ENCODE data around the gene CEP95. TPM values are rescaled to one million over a fixed set of nuclear protein-coding genes. Genes with fewer than 3 reads are reported as not detected.
A peak's percentile ranks its signal among the peaks of the same experiment; 100 is the strongest.

The CEP95 gene
- total RNA-seq, 1 donor from 2014 or later, result 108 TPM

- TF ChIP-seq CTCF (IDR thresholded peaks at IDR 0.05; ENCODE audit: unreplicated experiment), result no peak
- H3K27ac Mint-ChIP-seq, result peak overlapping the region; percentile 90
- H3K9me3 Mint-ChIP-seq (ENCODE audit: low read depth), result no peaks in the 10 kb centered on the region
- H3K27me3 Mint-ChIP-seq, result no peaks in the 10 kb centered on the region
- peak overlapping the region; percentile 35 for H3K4me3 Mint-ChIP-seq (ENCODE audit: low read depth)
- H3K4me1 Mint-ChIP-seq (ENCODE audit: low read depth), result peaks cover 38% of the 10 kb centered on the region
- H3K36me3 Mint-ChIP-seq (ENCODE audit: insufficient read depth), result peaks cover 59% of the 10 kb centered on the region
- DNase-seq (ENCODE audit: low spot score, unreplicated experiment), result no peak
Measured at GRCh38 chr17:64503341-64503740, 3.4 kb upstream of the CEP95 start.

- H3K27ac Mint-ChIP-seq, result peak overlapping the region; percentile 100
- peaks cover 55% of the 10 kb centered on the region for H3K36me3 Mint-ChIP-seq (ENCODE audit: insufficient read depth)
- H3K4me3 Mint-ChIP-seq (ENCODE audit: low read depth), result peak overlapping the region; percentile 98
Measured at GRCh38 chr17:64503821-64504768, 2.7 kb upstream of the CEP95 start.

GRCh38 chr17:64504769-64505339 lies 1.9 kb upstream of the CEP95 start:
- peaks cover 51% of the 10 kb centered on the region for H3K36me3 Mint-ChIP-seq (ENCODE audit: insufficient read depth)
- DNase-seq (ENCODE audit: low spot score, unreplicated experiment), result no peak
- H3K4me3 Mint-ChIP-seq (ENCODE audit: low read depth), result peak overlapping the region; percentile 98
- H3K27me3 Mint-ChIP-seq, result no peaks in the 10 kb centered on the region
- H3K27ac Mint-ChIP-seq, result peak overlapping the region; percentile 100
- no peak for TF ChIP-seq CTCF (IDR thresholded peaks at IDR 0.05; ENCODE audit: unreplicated experiment)
- peaks cover 36% of the 10 kb centered on the region for H3K4me1 Mint-ChIP-seq (ENCODE audit: low read depth)
- no peaks in the 10 kb centered on the region for H3K9me3 Mint-ChIP-seq (ENCODE audit: low read depth)

More at GRCh38 chr17:64503821-64504768, 2.7 kb upstream of the CEP95 start:
- DNase-seq (ENCODE audit: low spot score, unreplicated experiment), result no peak
- H3K4me1 Mint-ChIP-seq (ENCODE audit: low read depth), result peaks cover 37% of the 10 kb centered on the region
- H3K9me3 Mint-ChIP-seq (ENCODE audit: low read depth), result no peaks in the 10 kb centered on the region
- no peaks in the 10 kb centered on the region for H3K27me3 Mint-ChIP-seq
- TF ChIP-seq CTCF (IDR thresholded peaks at IDR 0.05; ENCODE audit: unreplicated experiment), result no peak

GRCh38 chr17:64505340-64506200 lies 1.2 kb upstream of the CEP95 start:
- Mint-ChIP-seq H3K27me3 (no peaks in the 10 kb centered on the region), H3K4me1 (ENCODE audit: low read depth) (peaks cover 33% of the 10 kb centered on the region), H3K9me3 (ENCODE audit: low read depth) (no peaks in the 10 kb centered on the region), H3K36me3 (ENCODE audit: insufficient read depth) (peaks cover 48% of the 10 kb centered on the region), H3K27ac (peak overlapping the region; percentile 100), H3K4me3 (ENCODE audit: low read depth) (peak overlapping the region; percentile 98)
- peak; percentile 62 for DNase-seq (ENCODE audit: low spot score, unreplicated experiment)
- TF ChIP-seq CTCF (IDR thresholded peaks at IDR 0.05; ENCODE audit: unreplicated experiment), result no peak

GRCh38 chr17:64506201-64506575 lies 589 bp upstream of the CEP95 start, which contains the start of gene DDX5:
TSS of gene DDX5 (minus strand) at chr17:64506289. CDS start at chr17:64506119, 170 bp downstream.
- TF ChIP-seq CTCF (IDR thresholded peaks at IDR 0.05; ENCODE audit: unreplicated experiment), result no peak
- peaks cover 32% of the 10 kb centered on the region for H3K4me1 Mint-ChIP-seq (ENCODE audit: low read depth)
- H3K36me3 Mint-ChIP-seq (ENCODE audit: insufficient read depth), result peaks cover 47% of the 10 kb centered on the region
- DNase-seq (ENCODE audit: low spot score, unreplicated experiment), result peak; percentile 97
- H3K4me3 Mint-ChIP-seq (ENCODE audit: low read depth), result peak within 1 kb of the TSS; percentile 98
- H3K9me3 Mint-ChIP-seq (ENCODE audit: low read depth), result no peaks in the 10 kb centered on the region
- no peaks in the 10 kb centered on the region for H3K27me3 Mint-ChIP-seq
- H3K27ac Mint-ChIP-seq, result peak within 1 kb of the TSS; percentile 100

Measured in progenitor cell of endocrine pancreas (in vitro differentiated cells).